MM.1S (cell line): Measurements from ENCODE around the gene ZBTB43.

Experiments
- CTCF ChIP-seq: fragments of 300-600 bp; sonication (generic); IDR thresholded peaks from 2 replicates; pipeline ENCODE4 v1.5.1; 2016; ENCODE audit warnings: antibody characterized with exemption, low read length, mixed read lengths
- EZH2phosphoT487 ChIP-seq: fragments of 300-600 bp; sonication (generic); IDR thresholded peaks from 2 replicates; pipeline ENCODE4 v1.6.1; 2018; ENCODE audit warnings: antibody characterized with exemption, low read length

GRCh38 chr9:126763130-126763764 is 41.6 kb upstream of the ZBTB43 start:
- TF ChIP-seq CTCF = no peak
- TF ChIP-seq EZH2phosphoT487 = no peak
